NCI-H1092 (cell line): ENCODE measurements around the gene NMS.

Experiments
- DNase-seq: peaks from one replicate; lab custom pipeline; 2025; lab: John Stamatoyannopoulos, UW

Gene NMS

GRCh38 chr2:100484390-100484789, 14.1 kb downstream of the NMS start:
- DNase-seq, result no peak

DNA sequence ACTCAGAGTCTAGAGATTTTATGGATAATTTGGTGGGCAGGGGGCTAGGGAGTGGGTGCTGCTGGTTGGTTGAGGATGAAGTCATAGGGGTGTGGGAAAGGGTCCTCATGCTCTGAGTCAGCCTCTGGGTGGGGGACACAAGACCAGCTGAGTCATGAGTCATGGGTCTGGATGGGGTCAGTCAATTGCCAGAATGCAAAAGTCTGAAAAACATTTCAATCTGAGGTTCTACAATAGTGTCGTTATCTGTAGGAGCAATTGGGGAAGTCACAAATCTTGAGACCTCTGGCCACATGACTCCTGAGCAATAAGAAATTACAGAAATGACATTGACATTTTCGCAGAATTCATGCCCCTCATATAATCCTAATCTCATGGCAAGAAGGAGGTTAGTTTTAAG, 15.1 kb downstream of the NMS start:
- no peak for DNase-seq

DNA sequence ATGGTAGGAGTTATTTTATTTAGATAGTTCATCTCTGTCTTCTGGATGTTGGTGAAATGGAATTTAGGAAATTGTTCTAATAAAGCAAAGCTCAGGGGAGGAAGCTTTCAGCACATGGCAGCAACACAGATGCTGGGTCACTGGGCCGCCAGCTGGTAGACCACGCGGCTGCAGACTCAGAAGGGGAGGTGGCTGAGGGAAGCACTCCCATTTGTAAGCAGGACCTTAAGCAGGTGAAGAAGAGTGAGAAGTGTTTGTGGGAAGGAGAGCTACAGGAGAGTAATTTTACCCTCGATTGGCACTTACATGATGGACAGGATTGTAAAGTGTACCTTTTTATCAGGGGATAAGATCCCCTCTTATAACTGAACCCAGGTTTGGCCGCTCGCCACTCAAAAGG, 24.4 kb downstream of the NMS start:
- DNase-seq, result no peak

GRCh38 chr2:100502782-100503181, 32.5 kb downstream of the NMS start:
- DNase-seq, result no peak

DNA sequence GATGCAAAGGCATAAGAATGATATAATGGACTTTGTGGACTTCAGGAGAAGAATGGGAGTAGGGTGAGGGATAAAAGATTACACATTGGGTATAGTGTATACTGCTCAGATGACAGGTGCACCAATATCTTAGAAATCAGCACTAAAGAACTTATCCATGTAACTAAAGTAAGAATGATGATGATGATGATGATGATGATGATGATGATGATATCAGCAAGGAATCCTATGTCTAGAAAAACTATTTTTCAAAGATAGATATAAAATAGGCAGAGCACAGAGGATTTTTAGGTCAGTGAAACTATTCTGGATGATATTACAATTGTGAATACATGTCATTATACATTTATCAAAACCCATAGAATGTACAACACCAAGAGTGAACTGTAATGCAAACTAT, 34.3 kb downstream of the NMS start:
- DNase-seq, result no peak

GRCh38 chr2:100509066-100509465, 38.8 kb downstream of the NMS start:
- DNase-seq, result no peak

GRCh38 chr2:100513650-100514049, 43.4 kb downstream of the NMS start:
- no peak for DNase-seq

DNA sequence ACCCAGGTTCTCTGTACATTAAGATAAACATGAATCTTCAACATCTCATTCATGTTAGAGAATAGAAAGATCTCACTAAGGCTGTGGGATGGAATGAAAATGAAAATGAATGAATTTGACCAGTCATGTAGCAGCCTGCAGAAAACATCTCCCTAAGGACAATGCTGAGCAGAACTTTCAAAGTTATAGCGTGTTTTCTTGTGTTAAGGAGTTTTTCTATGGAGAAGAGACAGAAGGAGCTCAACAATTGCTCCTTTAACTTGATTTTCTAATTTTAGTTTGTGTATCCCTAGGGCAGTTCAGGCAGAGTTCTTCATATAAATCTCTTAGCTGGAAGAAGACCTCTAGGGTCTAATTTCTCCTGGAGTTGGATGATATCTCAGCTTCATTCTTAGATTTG, 47.3 kb downstream of the NMS start:
- no peak for DNase-seq

GRCh38 chr2:100518801-100519200, 48.5 kb downstream of the NMS start:
- no peak for DNase-seq

GRCh38 chr2:100520224-100520623, 49.9 kb downstream of the NMS start:
- no peak for DNase-seq

DNA sequence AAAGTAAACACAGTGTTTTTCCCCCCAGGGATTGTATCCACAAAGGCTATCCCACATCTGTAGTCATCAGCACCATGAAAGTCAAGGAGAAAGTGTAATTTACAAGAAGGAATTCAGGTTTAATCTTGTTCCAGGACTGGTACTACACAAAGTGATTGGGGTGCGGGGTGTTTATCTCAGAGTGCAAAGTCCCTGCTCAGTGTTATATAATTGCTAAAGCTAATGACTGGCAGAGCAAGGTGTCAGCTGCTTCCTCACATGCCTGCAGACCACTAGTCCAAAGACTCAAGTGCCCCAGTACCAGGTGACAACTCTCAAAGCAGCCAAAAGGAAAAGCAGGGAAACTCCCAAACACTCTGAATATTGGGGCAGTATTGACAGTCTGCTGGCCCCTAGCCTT, 52.1 kb downstream of the NMS start:
- DNase-seq, result no peak

DNA sequence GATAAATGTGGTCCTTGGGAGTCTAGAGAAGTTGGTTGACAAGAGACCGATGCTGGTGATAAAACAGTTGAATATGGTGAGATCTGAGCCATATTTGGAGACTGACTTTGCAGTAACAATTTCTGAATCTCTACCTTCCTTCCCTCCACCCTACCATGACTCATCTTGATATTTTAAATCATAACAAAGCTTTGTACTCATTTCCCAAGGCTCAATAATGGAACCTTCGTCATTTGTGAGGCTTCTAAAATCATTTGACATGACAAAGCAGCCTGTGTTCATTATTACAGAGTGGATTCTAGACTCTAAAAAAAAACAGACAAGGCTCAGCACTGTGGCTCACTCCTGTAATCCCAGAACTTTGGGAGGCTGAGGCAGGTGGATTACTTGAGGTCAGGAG, 54.0 kb downstream of the NMS start:
- no peak for DNase-seq

- DNase-seq, result no peak
Observed at GRCh38 chr2:100526868-100527267, 56.6 kb downstream of the NMS start.

GRCh38 chr2:100527440-100528015, 57.2 kb downstream of the NMS start:
- DNase-seq, result no peak

DNA sequence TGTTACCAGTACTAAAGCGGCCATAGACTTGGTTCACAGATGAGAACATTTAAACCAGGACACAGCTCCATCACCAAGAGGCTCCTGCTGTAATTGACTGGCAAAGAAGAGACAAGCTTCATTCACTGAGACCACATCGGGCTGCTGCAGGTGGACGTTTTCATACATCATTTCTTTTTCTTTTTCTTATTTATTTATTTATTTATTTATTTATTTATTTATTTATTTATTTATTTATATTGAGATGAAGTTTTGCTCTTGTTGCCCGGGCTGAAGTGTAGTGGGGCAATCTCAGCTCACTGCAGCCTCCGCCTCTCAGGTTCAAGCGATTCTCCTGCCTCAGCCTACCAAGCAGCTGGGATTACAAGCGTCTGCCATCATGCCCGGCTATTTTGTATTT, 58.9 kb downstream of the NMS start:
- DNase-seq, result no peak

- DNase-seq, result no peak
Observed at GRCh38 chr2:100529900-100530299, 59.6 kb downstream of the NMS start.
